ENCODE data around the gene RAB22A. TPM values are rescaled to one million over a fixed set of nuclear protein-coding genes. Genes with fewer than 3 reads are reported as not detected.
"Not testable (repeated sequence)": the region's sequence is repeated elsewhere in the genome, so short reads cannot be mapped to it uniquely, and the experiment has no call there.

The RAB22A gene
- polyA plus RNA-seq, 1 donor from 2014 or later = 11.2 TPM

DNA sequence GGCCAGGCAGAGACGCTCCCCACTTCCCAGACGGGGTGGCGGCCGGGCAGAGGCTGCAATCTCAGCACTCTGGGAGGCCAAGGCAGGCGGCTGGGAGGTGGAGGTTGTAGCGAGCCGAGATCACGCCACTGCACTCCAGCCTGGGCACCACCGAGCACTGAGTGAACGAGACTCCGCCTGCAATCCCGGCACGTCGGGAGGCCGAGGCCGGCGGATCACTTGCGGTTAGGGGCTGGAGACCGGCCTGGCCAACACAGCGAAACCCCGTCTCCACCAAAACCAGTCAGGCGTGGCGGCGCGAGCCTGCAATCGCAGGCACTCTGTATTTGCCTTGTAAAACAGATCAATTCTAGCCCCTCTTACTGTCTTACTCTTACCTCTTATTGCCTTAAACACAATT, 105.3 kb downstream of the RAB22A start:
- H3K4me3 Mint-ChIP-seq, H3K36me3 Mint-ChIP-seq, H3K27me3 Mint-ChIP-seq, H3K9me3 Mint-ChIP-seq: not testable (repeated sequence)
- H3K4me1 Mint-ChIP-seq = peaks cover 21 to 33% (median 27%) of the 10 kb centered on the region in 3 donors
- H3K27ac Mint-ChIP-seq = peak overlapping the region in 1 of 3 donors; percentile 87

DNA sequence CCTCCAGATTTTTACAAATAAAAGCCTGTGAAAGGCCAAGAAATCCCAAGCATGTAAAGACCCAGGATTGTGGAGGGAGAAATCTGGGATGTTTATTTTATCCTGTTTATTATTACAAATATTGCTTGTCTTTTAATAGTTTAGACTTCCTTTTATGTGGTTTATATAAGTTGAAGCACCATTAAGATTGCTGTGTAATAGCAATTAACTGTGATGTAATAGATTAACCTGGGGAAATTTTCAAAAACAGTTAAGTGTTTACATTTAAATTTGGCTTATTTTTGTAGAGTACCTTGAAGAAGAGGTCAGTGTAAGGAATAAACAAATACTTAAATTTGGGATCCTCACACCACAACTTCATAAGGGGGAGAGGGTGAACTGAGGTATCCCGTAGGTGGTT, 106.5 kb downstream of the RAB22A start:
- Mint-ChIP-seq H3K4me1 (peaks cover 19 to 28% (median 19%) of the 10 kb centered on the region in 3 donors), H3K4me3 (peak overlapping the region in 1 of 4 donors; percentile 49), H3K36me3 (peaks cover 11% of the 10 kb centered on the region), H3K27me3 (no peaks in the 10 kb centered on the region), H3K27ac (peak overlapping the region in 1 of 3 donors; percentile 60), H3K9me3 (no peaks in the 10 kb centered on the region)

DNA sequence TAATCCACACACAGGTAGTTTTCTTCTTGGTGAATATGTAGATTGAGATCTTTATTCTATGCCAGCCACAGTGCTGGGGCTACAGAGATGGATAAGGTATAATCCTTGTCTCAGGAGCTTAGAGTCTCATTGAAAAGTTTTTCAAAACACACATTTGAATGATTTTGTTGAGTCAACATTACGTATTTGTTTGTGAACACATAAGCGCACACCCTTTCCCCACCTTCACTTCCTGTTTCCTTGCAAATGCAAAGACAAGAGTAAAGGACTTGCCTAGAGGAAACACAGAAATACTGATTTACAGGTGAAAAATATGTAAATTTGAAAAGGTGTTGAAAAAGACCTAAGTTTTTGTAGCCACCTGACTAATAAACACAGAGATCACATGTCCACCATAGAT, 107.3 kb downstream of the RAB22A start:
- Mint-ChIP-seq H3K27me3 (no peaks in the 10 kb centered on the region), H3K4me3 (peak overlapping the region in 2 of 4 donors; percentile 14 to 54), H3K4me1 (peaks cover 19 to 28% (median 19%) of the 10 kb centered on the region in 3 donors), H3K27ac (peak overlapping the region in 2 of 3 donors; percentile 14 to 57), H3K36me3 (peaks cover 11% of the 10 kb centered on the region), H3K9me3 (no peaks in the 10 kb centered on the region)

Other genes with a start within 250 kb of the RAB22A start
- gene ANKRD60, start 81.1 kb upstream of the RAB22A start, polyA plus RNA-seq = not detected
- gene VAPB, start 79.5 kb downstream of the RAB22A start, polyA plus RNA-seq = 32.9 TPM
- 0.06 TPM for gene APCDD1L, start 205.7 kb downstream of the RAB22A start, polyA plus RNA-seq

Data from IgD-negative memory B cell (primary cell).